A673 (cell line): ENCODE measurements around the gene FASTKD3. TPM values are rescaled to one million over a fixed set of nuclear protein-coding genes. Genes with fewer than 3 reads are reported as not detected.

Experiments
- BruUV-seq: library from RNA; stranded (reverse); fragments of 400-500 nt; replicated peaks from 2 replicates; lab custom pipeline; 2021; lab: Mats Ljungman, UMichigan
- CTCF ChIA-PET: fragments of 300-600 bp; sonication (Branson Sonifier 250); formaldehyde crosslinking; loops from one replicate; lab custom pipeline; 2022; ENCODE audit warnings: antibody characterized with exemption; lab: Charles Lee
- POLR2A ChIA-PET: fragments of 300-600 bp; sonication (Branson Sonifier 250); formaldehyde crosslinking; loops from one replicate; lab custom pipeline; 2022; ENCODE audit warnings: antibody characterized with exemption; ENCODE audit not compliant: low non-redundant PET; lab: Charles Lee
- DNase-seq: peaks from one replicate; pipeline ENCODE4 v3.0.0-alpha.2; 2015; ENCODE audit warnings: low spot score
- H3K27ac ChIP-seq: fragments of 200-600 bp; sonication (generic); 2 replicates; pipeline ENCODE4 v1.5.1; 2016; ENCODE audit warnings: mixed run types, low read depth, mild to moderate bottlenecking, mixed read lengths, antibody characterized with exemption, low read length; ENCODE audit not compliant: poor library complexity, severe bottlenecking
- H3K27me3 ChIP-seq: fragments of 200-600 bp; sonication (generic); replicated peaks from 2 replicates; pipeline ENCODE4 v1.6.1; 2017; ENCODE audit warnings: mixed run types, low read depth, mild to moderate bottlenecking, mixed read lengths, antibody characterized with exemption, low read length; ENCODE audit not compliant: insufficient read depth, poor library complexity
- H3K36me3 ChIP-seq: fragments of 200-600 bp; sonication (generic); 2 replicates; pipeline ENCODE4 v1.6.1; 2016; ENCODE audit warnings: mixed run types, mild to moderate bottlenecking, mixed read lengths, antibody characterized with exemption, low read length; ENCODE audit not compliant: insufficient read depth, poor library complexity, severe bottlenecking
- H3K4me1 ChIP-seq: fragments of 200-600 bp; sonication (generic); 2 replicates; pipeline ENCODE4 v1.6.1; 2017; ENCODE audit warnings: mixed run types, mild to moderate bottlenecking, mixed read lengths, antibody characterized with exemption, low read length; ENCODE audit not compliant: insufficient read depth, poor library complexity, severe bottlenecking
- H3K4me3 ChIP-seq: fragments of 200-600 bp; sonication (generic); 2 replicates; pipeline ENCODE4 v1.5.1; 2016; ENCODE audit warnings: low read depth, mixed run types, mild to moderate bottlenecking, mixed read lengths, low read length; ENCODE audit not compliant: poor library complexity, severe bottlenecking
- H3K9me3 ChIP-seq: fragments of 200-600 bp; sonication (generic); 2 replicates; pipeline ENCODE4 v1.6.1; 2016; ENCODE audit warnings: mixed run types, low read depth, mild to moderate bottlenecking, mixed read lengths, antibody characterized with exemption, low read length; ENCODE audit not compliant: poor library complexity, severe bottlenecking
- CTCF ChIP-seq: fragments of 300-800, 200-600 bp; sonication (generic); conservative IDR thresholded peaks from 2 replicates; pipeline ENCODE4 v1.5.1; 2017; ENCODE audit warnings: low read depth, mild to moderate bottlenecking, antibody characterized with exemption, low read length, moderate library complexity, mixed read lengths
- EZH2 ChIP-seq: fragments of 200-600 bp; sonication (generic); IDR thresholded peaks from 2 replicates; pipeline ENCODE4 v1.6.1; 2017; ENCODE audit warnings: borderline replicate concordance, low read depth, mild to moderate bottlenecking, mixed read lengths, antibody characterized with exemption, low read length; ENCODE audit not compliant: poor library complexity, severe bottlenecking
- intact Hi-C: fragments of 100-400 bp; cut with micrococcal nuclease; formaldehyde crosslinking; loops from one replicate; pipeline ENCODE4 v1.10.0; 2022; ENCODE audit not compliant: unreplicated experiment
- total RNA-seq: library from RNA; stranded (reverse); gene quantifications from 2 replicates; pipeline ENCODE4 v1.2.3, GENCODE V29; 2021

Gene FASTKD3
- total RNA-seq, 1 experiment from 2014 or later: 16.8 TPM

- intact Hi-C loops: loop anchor here (10.0 kb wide), 1 partner anchor 462 kb away; the partner anchor contains the start of gene ADCY2
- ChIA-PET POLR2A (no interaction called here), CTCF (no interaction called here)
- H3K27me3 ChIP-seq: no peaks in the 10 kb centered on the region
- H3K36me3 ChIP-seq: peaks cover 28% of the 10 kb centered on the region
- H3K4me1 ChIP-seq: peaks cover 6% of the 10 kb centered on the region
- H3K4me3 ChIP-seq: no peak overlapping the region
- no peak overlapping the region for H3K27ac ChIP-seq
- TF ChIP-seq EZH2: no peak
- TF ChIP-seq CTCF: peak; percentile 85
- DNase-seq: peak; percentile 67
- BruUV-seq: no TSS peak
- H3K9me3 ChIP-seq: no peaks in the 10 kb centered on the region
These were observed 12.0 kb downstream of the FASTKD3 start for GRCh38 chr5:7856855-7857254.

- no peaks in the 10 kb centered on the region for H3K27me3 ChIP-seq
- H3K4me1 ChIP-seq: peaks cover 6% of the 10 kb centered on the region
- ChIA-PET POLR2A (interaction anchor here (0.7 kb wide), 1 partner anchor 1356 kb away, joined by 8 read pairs; no protein-coding TSS in a partner anchor), CTCF (interaction anchor here (1.4 kb wide), 1 partner anchor 31 kb away, joined by 3 read pairs; no protein-coding TSS in a partner anchor)
- no peak overlapping the region for H3K27ac ChIP-seq
- no peak overlapping the region for H3K4me3 ChIP-seq
- intact Hi-C loops: loop anchor here (10.0 kb wide), 1 partner anchor 461 kb away; the partner anchor contains the start of gene ADCY2
- DNase-seq: no peak
- H3K9me3 ChIP-seq: no peaks in the 10 kb centered on the region
- H3K36me3 ChIP-seq: peaks cover 16% of the 10 kb centered on the region
- BruUV-seq: no TSS peak
- no peak for TF ChIP-seq EZH2
These were observed 13.2 kb downstream of the FASTKD3 start for GRCh38 chr5:7855611-7856010.

GRCh38 chr5:7852988-7853387 is 15.8 kb downstream of the FASTKD3 start:
- Histone ChIP-seq H3K36me3 (no peaks in the 10 kb centered on the region), H3K9me3 (no peaks in the 10 kb centered on the region), H3K4me3 (no peak overlapping the region), H3K27ac (no peak overlapping the region), H3K27me3 (peaks cover 11% of the 10 kb centered on the region), H3K4me1 (peaks cover 2% of the 10 kb centered on the region)
- BruUV-seq: no TSS peak
- intact Hi-C loops: loop anchor here (10.0 kb wide), 1 partner anchor 458 kb away; the partner anchor contains the start of gene ADCY2
- TF ChIP-seq CTCF (no peak), EZH2 (no peak)
- ChIA-PET CTCF (no interaction called here), POLR2A (no interaction called here)
- DNase-seq: no peak

- Histone ChIP-seq H3K9me3 (no peaks in the 10 kb centered on the region), H3K36me3 (no peaks in the 10 kb centered on the region), H3K27ac (no peak overlapping the region), H3K4me1 (no peaks in the 10 kb centered on the region), H3K4me3 (no peak overlapping the region), H3K27me3 (peaks cover 11% of the 10 kb centered on the region)
- no peak for TF ChIP-seq EZH2
- no peak for TF ChIP-seq CTCF
- intact Hi-C loops: loop anchor here (10.0 kb wide), 1 partner anchor 458 kb away; the partner anchor contains the start of gene ADCY2
- ChIA-PET POLR2A (no interaction called here), CTCF (no interaction called here)
- BruUV-seq: no TSS peak
- no peak for DNase-seq
These were observed 16.3 kb downstream of the FASTKD3 start for GRCh38 chr5:7852542-7852941.
